GM13976 (cell line): ENCODE data around the gene IHH.

Experiments used
- DNase-seq: peaks from one replicate; pipeline ENCODE4 v3.0.0; 2012; ENCODE audit warnings: low spot score
- CTCF ChIP-seq: IDR thresholded peaks from 2 replicates; pipeline ENCODE4 v1.5.1; 2012; ENCODE audit warnings: borderline replicate concordance, mild to moderate bottlenecking; ENCODE audit not compliant: insufficient read depth; ENCODE audit errors: extremely low read depth, missing control alignments, control extremely low read depth
- in situ Hi-C: fragments of 300-500 bp; cut with MboI; formaldehyde crosslinking; loops from one replicate; pipeline ENCODE4 v1.12.0; 2022; ENCODE audit warnings: low sequenced_read_pairs, mixed read lengths, inconsistent platforms; ENCODE audit not compliant: unreplicated experiment

The IHH gene

DNA sequence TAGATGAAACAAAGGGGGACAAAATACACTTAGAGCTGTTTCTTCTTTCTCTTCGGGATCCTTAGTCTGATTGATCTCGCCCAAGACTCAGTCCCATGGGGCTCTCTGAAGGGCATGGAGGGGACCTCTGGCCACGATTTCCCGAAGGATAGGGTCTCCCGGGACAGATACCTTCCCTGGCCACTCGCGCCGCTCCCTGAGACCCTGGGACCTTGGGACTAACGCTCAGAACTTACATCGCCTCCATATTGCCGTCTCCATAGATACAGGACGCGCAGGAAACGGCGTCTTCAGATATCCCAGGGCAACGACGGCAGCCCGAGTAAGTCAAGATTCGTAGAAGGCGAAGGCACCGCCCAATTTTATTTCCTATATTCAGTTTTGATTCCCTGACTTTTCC is 19.5 kb downstream of the IHH start, which contains the start of gene CFAP65:
CFAP65 (minus strand) TSS at position 265 of the 400 bp plus-strand sequence. CDS start 2,468 bp downstream, outside the sequence.
- no peak for DNase-seq
- in situ Hi-C loops = loop anchor here (25.0 kb wide), 1 partner anchor 271 kb away; the partner anchor contains the start of gene PTPRN
- no peak for TF ChIP-seq CTCF

- in situ Hi-C loops = loop anchor here (25.0 kb wide), 1 partner anchor 274 kb away; the partner anchor contains the start of gene PTPRN
- DNase-seq = no peak
- TF ChIP-seq CTCF = no peak
These were observed 22.1 kb downstream of the IHH start for GRCh38 chr2:219038600-219038999.

GRCh38 chr2:219037783-219038499 is 22.8 kb downstream of the IHH start:
- DNase-seq = no peak
- in situ Hi-C loops = loop anchor here (25.0 kb wide), 1 partner anchor 274 kb away; the partner anchor contains the start of gene PTPRN
- TF ChIP-seq CTCF = no peak

DNA sequence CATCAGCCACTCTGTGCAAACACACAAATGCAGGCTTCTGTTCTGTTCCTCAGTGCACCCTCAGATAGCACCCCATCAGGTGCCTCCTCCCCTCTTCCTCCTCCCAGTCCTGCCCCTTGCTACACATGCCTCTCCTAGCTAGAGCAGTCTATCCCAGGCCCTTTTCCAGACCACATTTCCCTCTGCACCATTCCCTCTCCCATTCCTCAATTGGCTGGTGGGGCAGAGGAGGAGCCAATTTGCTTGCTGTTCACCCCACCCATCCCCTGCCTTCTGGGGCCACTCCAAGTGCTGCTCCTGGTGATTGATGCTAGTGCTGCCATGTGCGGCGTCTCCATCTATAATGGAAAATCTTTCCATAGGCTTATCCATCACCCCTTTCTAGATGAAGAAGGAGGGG is 24.8 kb downstream of the IHH start:
- DNase-seq = no peak
- in situ Hi-C loops = loop anchor here (25.0 kb wide), 1 partner anchor 276 kb away; the partner anchor contains the start of gene PTPRN
- TF ChIP-seq CTCF = no peak

DNA sequence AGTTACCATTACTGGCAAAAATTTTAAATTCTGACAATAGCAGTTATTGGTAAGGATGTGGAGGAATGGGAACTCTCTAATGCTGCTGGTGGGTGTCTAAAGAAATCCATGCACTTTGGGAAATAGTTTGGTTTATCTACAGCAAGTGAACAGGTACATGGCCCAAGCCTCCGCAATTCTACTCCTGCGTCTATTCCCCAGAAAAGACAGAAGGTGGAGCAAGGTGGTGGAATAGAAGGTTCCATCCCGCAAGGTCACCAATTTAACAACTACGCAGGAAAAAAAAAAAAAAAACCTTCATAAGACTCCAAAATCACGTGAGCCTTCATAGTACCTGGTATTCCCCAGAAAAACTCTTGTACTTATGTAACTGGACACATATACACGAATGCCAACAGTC is 25.9 kb downstream of the IHH start:
- TF ChIP-seq CTCF = no peak
- in situ Hi-C loops = loop anchor here (25.0 kb wide), 1 partner anchor 277 kb away; the partner anchor contains the start of gene PTPRN
- no peak for DNase-seq

- in situ Hi-C loops = loop anchor here (25.0 kb wide), 1 partner anchor 280 kb away; the partner anchor contains the start of gene PTPRN
These were observed 28.5 kb downstream of the IHH start for GRCh38 chr2:219032051-219032745.

More at GRCh38 chr2:219032051-219032745, 28.5 kb downstream of the IHH start:
- DNase-seq = no peak
- TF ChIP-seq CTCF = no peak
